PC-9 (cell line): ENCODE measurements around the gene KRT15.

Experiments
- CTCF ChIP-seq: fragments of 200-600 bp; sonication (generic); conservative IDR thresholded peaks from 2 replicates; pipeline ENCODE4 v1.6.1; 2017; ENCODE audit warnings: mixed run types, antibody characterized with exemption, mild to moderate bottlenecking, moderate library complexity
- EZH2 ChIP-seq: fragments of 200-600 bp; sonication (generic); IDR thresholded peaks from 2 replicates; pipeline ENCODE4 v1.8.0; 2017; ENCODE audit warnings: antibody characterized with exemption, low read depth

DNA sequence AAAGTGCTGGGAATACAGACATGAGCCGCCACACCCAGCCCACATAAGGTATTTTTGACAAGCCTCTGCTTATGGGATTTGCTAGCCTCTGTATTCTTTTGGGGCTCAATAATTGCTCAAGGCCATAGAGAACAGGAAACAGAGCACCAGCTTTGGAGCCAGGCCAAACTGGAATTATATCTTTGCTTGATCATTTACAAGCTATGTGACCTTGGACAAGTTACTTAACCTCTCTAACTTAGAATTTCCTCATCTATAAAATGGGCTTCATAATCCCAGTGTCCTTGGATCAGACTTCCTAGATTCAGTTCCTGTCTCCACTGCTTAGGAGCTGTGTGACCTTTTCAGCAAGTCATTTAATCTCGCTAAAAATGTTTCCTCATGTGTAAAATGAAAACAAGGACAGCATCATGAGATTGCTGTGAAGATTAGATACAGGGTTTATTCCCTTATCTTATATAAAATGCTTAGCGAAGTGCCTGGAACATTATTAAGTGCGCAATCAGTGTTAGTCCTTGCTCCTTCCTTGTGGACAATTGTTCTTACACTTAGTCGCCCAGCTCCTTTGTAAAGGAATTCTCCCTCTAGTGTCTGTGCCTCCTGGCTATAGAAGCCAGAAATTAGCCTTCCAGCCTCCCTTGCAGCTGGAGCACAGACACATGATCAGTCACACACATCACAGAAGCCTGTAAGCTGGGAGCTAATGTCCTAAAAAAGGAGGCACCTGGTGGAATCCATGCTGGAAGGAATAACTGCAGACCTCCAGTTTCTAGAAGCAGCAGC lies 36.6 kb upstream of the KRT15 start:
- TF ChIP-seq CTCF (no peak), EZH2 (no peak)
